Measurements from ENCODE around the gene CREB5.
"Not testable (repeated sequence)": the region's sequence is repeated elsewhere in the genome, so short reads cannot be mapped to it uniquely, and the experiment has no call there.

The CREB5 gene

DNA sequence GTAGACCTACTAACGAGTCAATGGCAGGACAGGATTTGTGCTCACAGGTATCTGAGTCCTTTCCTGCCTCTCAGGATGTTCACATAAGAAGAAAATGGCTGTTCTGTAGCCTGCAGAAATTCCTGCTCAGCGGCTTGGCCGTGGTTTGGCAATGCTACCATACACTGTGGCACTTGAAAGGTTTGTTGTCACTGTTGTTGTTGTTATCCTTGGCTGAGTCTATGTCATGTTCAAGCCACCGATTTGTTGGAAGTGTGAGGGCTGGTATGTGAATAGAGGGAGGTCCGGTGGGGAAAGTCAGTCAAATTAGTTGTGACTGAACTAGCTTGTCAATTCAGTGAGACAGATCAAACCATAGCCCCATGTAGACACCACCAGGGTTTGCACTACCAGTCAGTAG is 345.9 kb downstream of the CREB5 start:
- DNase-seq: no peak

DNA sequence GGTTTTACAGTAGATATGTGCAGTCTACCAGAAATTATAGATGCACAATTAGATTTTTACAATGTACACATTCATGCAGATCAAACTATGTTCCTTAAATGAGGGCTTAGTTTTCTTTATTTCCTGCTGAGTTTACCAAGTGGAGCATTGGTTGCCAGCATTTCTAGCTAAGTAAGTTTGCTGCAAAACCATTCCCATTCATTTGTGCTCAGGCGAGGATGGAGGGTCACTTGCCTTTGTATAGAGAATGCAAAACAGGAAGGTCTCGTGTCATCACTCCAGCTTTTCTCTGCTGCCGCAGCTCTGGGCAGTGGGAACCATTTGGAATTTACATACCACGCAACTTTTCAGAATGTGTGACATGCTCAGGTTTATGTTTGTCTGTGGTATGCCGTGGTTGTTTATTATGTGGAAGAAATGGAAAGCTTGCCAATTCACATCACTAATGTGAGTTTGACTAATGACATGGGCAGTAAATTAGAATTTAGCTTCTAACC is 347.2 kb downstream of the CREB5 start:
- DNase-seq: no peak

DNA sequence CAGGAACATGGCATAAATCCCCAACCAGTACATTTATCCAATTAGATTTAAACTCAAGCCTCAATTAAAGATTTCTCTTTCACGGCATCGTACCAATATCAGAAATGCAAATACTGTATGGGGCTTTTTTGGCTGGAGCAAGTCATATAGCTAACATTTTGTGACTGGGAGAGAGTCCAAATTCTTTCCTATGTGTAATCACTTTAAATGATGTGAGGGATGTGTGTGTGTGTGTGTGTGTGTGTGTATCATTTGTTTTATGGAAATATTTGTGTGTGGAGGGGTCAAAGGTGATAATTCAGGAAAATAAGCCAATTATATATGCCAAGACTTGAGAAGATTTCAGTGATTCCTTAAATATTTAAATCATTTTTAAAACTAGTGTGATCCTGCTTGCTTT is 349.2 kb downstream of the CREB5 start:
- no peak for DNase-seq

DNA sequence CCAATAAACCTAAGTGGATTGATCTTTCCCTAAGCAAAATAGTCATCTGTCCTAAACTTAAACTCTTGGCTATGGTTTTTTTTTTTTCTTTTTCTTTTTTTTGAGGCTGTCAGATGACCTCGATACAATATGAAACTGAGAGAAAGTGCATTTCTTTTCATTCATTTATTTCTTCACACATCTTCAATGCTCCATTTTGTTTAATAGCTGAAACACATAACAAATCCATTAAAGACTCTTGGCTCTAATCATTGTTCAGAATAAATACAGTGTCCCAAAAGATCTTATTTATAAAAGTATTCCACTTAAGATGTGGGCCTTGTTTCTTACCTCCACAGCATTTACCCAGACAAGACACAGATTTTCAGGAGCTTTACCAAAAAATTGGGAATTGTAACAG is 350.3 kb downstream of the CREB5 start:
- DNase-seq: no peak

DNA sequence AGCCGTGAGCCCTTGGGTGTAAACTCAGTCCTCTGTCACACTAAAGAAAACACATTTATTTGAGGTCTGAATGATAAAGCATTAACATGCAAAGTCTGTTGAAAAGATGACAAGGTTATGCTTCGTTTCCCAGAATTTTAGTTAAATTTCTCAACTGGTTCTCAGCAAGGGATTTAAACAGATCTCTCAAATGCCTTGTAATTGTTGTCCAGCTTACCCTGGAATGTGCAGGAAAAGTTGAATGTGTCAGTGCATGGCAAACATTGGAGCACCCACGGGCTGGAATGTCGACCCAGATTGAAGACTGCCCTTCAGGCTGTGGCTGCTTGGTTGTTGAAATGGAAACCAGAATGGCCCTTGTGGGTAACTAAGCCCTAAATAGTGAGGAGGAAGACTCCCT is 354.0 kb downstream of the CREB5 start:
- DNase-seq: no peak

DNA sequence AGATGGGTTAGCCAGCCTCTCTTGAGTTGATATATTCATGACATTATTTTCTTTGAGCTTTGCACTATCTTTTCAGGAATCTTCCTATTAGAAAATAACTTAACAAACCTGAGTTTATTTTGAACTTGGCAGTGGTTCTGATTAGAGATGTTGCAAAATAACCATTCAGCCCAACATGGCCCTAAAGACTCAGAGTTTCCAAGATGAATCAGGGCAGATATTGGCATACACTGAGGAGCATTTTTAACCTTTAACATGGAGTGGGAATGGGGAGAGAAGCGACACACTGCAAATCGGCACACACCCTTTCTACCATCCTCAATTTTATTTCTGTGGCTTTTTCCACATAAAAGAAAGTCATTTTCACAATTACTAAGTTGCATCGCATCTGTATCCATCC is 355.0 kb downstream of the CREB5 start:
- DNase-seq: no peak

DNA sequence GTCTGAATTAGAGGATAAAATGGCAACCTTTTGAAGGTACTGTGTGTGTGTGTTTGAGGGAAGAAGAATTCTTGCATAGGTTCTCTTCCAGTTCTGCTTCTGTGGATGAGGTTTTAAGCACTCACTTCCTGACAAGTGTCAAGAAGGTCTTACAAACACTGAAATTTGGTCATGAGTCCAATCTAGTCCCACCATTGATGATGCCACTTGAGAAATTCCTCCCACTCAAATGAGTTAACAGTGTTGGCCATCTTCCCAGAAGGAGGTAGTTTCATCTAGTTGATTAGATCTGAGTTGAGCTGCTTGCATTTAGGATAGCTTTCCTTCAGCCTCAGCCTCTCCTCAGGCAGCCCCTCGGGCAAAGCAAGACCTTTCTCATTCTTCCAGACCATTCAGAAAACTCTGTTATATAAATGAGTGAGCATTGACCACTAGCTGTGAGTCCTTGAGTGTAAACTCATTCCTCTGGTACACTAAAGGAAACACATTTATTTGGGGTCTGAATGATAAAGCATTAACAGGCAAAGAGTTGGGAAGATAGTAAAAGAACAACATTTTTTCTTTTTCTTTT is 356.3 kb downstream of the CREB5 start:
- no peak for DNase-seq

DNA sequence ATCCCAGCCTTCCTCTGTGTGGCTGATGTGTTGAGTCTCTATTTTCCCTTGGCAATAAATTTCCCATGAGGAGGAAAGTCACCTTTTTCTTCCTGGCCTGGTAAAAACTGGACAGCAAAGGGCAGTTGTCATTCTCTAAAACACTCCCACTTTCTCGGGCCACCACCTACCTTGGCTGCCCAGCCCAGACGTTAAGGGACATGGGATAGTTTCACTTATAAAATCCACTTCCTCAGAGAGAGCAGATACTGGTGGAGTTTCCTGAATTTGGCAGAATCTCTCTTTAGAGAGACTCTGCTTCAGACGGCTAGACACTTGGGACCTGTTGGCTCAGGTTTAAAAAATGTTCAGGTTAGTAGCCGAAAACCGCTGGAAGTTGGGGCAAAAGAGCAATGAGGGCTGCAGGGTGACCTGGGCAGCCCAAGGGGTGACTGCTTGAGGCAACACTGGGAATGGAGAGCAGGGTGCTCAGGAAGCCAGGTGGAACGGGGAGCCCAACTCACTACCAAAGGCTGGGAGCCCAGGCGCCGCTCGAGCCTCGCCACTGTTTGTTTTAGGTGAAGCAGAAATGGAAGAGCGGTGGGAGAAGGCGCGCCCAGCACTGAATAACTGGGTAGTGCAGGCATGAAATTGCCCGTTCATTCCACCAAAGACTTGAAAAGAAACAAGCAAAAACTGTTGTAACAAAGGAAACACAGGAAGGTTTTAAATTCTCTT is 359.7 kb downstream of the CREB5 start:
- no peak for DNase-seq

DNA sequence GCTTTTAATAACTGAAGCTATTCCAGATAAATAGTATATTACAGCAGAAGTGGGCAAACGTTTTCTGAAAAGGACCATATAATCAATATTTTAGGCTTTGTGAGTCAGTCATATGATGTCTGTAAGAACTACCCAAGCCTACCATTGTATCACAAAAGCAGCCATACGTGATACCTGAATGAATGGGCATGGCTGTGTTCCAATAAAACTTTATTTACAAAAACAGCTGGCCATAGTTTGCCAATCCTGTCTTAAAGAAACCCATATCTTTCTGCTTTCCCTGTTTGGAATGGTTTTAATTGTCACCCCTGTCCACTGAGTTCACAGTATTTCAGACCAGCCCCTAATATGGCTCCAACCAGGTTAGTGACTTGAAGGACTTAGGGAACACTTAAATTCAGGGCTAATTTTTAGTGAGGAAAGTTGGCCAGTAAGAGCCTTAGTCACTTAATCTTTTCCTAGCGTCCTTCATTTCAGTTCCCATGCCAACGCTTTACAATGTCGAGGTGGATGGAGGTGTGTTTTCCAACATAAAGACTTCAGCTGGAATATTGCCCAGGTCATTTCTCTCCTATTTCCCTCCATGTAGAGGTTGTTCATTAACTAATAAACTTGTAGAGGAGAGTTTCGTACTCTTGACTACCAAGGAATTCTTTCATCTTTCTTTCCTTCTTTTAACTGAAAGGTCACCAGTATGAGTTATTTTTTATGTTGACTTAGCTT is 361.3 kb downstream of the CREB5 start:
- no peak for DNase-seq

DNA sequence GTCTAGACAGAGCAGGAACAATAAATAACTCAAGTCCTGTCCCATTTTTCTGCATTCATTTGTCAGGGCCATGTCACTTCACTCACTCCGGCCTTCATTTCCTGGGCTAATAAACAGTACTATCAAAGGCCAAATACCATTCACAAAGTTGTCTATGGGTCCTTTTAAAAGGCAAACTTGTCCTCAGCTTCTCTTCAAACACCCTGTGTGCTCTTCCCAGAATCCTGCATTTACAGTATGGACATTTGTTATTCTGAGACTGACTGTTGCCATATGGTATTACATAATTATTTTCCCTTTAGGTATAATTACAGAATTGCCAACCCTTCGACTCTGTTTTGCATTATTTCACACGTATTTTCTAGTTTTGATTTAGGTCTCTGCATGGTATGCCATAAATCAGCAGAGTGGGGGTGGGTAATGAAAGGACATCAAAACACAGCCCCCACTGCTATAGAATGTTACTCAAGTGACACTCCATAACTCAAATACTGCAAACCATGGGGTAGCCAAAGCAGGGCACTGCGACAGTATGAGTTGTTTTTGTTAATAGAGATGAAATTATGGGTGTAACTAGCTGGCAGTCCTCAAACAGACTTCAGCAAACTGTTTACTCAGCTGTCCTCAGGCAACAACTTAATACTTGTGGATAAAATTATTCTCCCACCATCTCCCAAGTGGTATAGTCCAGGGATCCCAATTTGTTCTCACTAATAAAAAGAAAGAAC is 362.1 kb downstream of the CREB5 start:
- no peak for DNase-seq

DNA sequence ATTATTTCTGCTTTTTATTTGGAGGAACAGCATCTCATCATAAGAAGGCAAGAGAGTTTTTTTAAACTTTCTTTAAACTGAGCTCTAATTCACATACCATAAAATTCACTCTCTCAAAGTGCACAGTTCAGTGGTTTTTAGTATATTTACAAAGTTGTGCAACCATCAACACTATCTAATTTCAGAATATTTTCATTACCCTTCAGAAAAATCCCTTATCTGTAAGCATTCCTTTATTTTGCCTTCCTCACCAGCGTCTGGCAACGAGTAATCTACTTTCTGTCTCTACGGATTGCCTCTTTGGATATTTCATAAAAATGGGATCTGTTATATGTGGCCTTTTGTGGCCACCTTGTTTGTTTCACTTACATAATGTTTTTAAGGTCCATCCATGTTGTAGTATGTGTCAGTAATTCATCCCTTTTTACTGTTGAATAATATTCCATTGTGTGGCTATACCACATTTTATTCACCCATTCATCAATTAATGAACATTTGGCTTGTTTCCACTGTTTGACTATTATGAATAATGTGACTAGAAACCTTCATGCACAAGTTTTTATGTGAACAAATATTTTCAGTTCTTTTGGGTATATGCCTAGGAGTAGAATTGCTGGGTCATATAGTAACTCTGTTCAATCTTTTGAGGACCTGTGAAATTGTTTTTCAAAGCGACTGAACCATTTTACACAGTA is 364.3 kb downstream of the CREB5 start:
- no peak for DNase-seq

DNA sequence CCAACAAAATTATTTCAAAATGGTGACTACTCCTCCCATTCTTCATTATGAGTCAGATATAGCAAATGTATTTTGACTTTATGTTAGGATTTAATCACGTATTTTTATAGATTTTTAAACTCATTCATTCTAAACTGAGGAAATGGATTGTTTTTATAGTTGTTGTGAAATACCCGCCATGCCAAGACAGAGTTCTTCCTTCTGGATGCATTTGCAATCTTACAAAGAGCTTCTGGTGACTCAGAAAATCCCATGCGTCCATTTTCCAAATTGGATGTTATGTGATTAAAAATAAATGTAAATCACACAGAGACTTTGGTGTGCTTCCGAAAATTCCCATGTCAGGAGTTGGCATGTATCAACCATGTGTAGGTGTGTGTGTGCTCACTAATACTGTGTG is 366.5 kb downstream of the CREB5 start:
- no peak for DNase-seq

DNA sequence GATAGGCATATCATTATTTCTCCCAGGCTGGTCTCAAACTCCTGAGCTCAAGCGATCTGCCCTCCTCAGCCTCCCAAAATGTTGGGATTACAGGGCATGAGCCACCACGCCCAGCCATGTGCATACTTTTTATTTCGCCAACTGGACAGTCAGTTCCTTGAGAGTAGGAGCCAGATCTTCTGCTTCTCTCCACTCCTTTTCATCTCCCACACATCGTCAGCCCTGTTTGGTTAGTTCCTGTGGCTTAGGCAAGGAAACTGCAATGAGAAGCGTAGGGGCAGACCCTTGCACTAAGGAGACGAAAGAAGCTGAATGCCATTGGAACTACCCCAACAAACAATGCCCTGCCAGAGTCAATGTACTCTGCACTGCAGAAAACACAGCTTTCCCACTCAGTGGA is 367.6 kb downstream of the CREB5 start:
- DNase-seq: no peak

DNA sequence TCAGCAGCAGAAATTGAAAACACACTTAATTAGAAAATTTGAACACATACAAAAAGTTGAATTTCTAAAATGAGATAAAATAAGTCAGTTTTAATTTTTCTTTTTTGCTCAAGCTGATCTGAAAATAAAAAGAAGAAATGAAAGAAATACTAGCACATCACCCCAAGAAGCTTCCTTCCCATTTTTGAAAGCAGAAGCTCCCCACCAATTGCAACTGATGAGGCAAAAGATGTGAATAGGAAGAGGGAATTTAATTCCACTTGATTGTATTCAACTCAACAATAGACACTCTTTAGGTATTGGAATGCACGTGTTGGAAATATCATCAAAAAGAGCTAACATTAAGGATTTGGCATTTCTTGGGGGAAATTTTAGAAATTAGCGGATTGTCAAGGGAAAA is 370.0 kb downstream of the CREB5 start:
- no peak for DNase-seq

DNA sequence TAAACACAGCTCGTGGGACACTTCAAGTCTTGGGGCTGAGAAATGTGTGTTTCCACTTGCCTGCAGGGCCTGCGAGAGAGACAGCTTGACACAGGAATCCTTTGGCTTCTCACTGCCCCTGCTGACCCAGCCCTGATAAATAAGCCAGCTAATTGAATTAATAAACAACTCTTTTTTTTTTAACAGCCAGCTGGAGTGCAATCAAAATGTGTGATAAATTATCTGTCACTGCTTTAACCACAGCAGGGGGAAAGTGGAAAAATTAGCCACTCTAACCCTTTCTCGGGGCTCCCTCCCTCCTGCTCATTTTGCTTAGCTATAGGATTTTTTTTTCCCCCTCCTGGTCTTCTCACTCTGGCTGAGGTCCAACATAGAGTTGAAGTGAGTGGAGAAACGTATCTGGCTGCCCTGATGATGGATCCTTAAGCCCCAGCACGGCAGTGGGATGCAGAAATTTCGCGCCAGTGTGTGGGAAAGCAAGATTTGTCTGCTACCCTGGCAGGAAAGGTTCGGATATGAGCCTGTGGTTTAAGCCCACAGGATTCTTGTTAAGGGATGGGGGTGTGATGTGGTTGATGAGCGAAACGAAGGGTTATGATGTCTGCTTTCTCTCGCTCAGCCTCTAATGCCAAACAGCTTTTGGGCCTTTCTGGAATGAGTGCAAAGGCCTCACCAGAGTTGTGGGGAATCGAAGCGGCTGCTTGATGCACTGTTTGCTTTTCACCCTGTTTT is 372.0 kb downstream of the CREB5 start:
- DNase-seq: no peak

DNA sequence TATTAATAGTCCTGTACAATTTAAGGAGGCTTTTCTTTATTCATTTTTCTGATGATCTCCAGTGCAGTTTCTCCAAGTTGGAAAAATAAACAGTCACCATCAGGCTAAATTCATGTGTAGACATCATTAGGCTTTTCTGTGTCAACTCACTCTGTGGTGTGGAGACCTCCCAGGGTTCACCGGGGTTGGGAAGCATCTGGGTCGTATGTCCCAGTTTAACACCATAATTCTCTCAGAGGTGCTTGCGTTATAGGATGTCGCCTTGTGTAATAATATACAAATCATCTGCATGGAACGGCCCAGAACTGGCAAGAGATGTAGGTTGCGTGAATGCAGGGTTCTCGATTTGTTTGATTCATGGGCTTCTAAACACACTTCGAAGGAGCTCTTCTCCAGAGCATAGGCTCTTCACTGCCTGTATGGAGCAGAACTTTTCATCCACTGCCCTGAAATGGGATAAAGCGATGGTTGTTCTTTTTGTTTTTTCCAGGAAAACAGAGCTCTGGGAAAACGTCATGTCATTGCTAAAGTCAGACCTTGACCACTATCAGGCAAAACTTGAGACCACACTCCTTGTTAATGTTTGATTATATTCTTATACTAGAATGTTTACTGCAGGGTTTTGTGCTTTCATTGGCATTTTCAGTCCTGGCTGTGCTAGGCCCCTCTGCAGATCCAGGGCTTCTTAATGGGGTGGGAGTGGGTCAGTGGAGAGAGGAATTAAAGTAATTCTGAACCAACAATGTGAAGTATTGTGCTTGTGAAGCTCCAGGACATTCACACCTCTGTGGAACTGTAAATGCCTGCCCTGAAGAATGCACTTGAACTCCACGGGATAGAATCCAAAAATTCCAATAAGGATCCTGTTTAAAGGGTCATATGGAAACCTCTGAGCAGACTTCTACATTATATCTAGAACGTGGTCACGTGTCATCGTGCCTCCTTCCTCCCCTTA is 373.0 kb downstream of the CREB5 start:
- DNase-seq: no peak

DNA sequence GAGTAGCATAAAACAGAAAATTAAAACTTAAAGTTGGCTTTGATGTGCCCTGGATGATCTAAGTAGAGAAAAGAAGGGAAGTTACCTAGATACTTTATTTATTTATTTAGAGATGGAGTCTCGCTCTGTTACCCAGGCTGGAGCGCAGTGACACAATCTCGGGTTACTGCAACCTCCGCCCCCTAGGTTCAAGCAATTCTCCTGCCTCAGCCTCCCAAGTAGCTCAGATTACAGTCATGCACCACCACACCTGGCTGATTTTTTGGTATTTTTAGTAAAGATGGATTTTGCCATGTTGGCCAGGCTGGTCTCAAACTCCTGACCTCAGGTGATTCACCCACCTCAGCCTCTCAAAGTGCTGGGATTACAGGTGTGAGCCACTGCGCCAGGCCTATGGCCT is 373.8 kb downstream of the CREB5 start:
- not testable (repeated sequence) for DNase-seq

DNA sequence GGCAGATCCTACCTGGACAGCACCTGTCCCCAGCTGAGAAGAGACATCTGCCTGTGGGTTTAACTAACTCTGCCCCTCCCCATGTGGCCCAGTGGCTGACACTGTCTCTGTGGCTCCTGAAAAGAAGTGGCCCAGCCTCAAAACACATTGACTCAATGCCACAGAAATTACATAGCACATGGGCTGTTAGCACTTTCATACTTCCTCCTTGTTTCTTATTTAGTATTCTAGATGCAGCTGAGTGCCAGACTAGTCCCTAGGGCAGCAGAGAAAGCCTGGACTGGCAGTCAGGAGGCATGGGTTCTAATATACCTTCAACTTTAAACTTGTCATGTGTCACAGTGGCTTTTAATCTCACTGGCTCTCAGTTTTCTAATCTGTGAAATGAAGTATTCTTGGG is 374.8 kb downstream of the CREB5 start:
- DNase-seq: no peak

DNA sequence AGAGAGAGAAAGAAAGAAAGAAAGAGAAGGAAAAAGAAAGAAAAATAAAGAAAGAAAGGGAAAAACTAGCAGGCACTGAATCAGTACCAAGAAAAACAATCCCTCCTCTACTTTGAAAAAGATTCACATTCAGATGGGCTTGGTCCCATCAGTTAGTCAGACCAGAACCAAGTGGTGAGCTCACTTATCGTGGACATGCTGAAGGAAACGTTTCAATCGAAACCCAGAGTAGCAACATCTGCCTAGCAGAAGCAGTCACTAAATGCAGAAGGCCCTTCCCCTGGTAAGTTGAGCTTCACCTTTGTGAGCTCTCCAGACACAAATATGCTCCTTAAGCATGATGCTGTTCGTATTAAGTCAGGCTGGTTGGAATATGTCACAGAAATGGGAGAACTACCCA is 378.1 kb downstream of the CREB5 start:
- no peak for DNase-seq

DNA sequence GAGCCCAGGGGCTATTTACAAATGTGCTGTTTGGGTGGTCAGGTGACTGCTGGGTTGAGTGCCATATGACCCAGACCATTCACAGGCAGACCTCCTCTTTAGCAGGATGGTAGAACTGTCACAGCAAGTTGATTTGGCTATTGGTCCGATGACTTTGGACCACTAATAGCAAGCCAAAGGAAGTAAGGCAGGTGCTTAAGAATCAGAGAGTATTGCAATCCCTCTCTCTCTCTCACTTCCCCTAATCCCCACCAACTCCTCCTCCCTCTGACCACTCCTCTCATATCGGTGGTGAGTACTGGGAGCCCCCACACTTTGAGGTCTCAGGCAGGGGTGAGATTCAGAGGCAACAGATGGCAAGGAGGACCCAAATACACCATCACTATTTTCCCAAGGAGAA is 380.5 kb downstream of the CREB5 start:
- DNase-seq: no peak
